Measurements from ENCODE around the gene MAP3K1.

GRCh38 chr5:56913766-56914165, 98.4 kb downstream of the MAP3K1 start:
- TF ChIP-seq CTCF (conservative IDR thresholded peaks at IDR 0.05): no peak
- TF ChIP-seq EZH2 (IDR thresholded peaks at IDR 0.05; ENCODE audit: low read depth): no peak
